ENCODE measurements around the gene MIOS. TPM values are rescaled to one million over a fixed set of nuclear protein-coding genes. Genes with fewer than 3 reads are reported as not detected.

MIOS gene
- total RNA-seq, 4 donors from 2014 or later = 8.4 to 41.9 (median 26.1) TPM

DNA sequence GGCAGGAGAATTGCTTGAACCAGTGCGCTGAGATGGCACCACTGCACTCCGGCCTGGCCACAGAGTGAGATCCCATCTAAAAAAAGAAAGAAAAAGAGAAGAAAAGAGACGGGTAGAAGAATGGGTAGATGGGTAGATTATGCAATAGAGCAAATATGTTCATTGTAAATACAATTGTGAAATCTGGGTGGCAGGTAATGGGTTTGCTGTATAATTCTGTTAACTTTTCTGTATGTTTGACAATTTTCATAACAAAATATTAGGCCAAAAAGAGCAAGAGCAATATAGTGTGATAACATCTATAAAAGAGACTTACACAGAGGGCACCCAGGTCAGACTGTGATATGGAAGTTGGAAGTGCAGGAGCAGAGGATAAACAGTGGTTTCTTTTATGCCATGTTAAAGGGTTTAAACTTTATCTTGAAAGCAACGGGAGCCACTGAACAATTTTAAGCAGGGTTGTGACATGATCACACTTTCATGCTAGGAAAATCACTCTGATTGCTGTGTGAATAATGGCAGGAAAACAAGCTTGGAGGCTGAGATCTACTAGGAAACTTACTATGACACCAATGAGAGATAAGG is 24.3 kb upstream of the MIOS start:
- DNase-seq = no peak
- Histone ChIP-seq H3K36me3 (no peaks in the 10 kb centered on the region), H3K4me3 (no peak overlapping the region), H3K4me1 (peaks cover 0 to 4% (median 0%) of the 10 kb centered on the region in 4 donors), H3K27ac (no peak overlapping the region), H3K9me3 (no peaks in the 10 kb centered on the region), H3K27me3 (no peaks in the 10 kb centered on the region)
- in situ Hi-C loops (cut with MboI; ENCODE audit: low pct_ligation_motif_present in 1 of 4, low pct_unique_long_range_greater_than_20kb in 1 of 4, low sequenced_read_pairs in 3 of 4) = loop anchor here in 2 of 4 donors (5.0 kb wide), 2 partner anchors 115 to 440 kb away; no protein-coding TSS in a partner anchor
- intact Hi-C loops (cut with DNase I; ENCODE audit: low total_unique reads) = no loop called here
- 61 to 68% methylated on average over 4 of the region's 4 CpGs for WGBS, 2 donors (ENCODE audit: low coverage in 1 of 2)
- TF ChIP-seq, protein P1, sequence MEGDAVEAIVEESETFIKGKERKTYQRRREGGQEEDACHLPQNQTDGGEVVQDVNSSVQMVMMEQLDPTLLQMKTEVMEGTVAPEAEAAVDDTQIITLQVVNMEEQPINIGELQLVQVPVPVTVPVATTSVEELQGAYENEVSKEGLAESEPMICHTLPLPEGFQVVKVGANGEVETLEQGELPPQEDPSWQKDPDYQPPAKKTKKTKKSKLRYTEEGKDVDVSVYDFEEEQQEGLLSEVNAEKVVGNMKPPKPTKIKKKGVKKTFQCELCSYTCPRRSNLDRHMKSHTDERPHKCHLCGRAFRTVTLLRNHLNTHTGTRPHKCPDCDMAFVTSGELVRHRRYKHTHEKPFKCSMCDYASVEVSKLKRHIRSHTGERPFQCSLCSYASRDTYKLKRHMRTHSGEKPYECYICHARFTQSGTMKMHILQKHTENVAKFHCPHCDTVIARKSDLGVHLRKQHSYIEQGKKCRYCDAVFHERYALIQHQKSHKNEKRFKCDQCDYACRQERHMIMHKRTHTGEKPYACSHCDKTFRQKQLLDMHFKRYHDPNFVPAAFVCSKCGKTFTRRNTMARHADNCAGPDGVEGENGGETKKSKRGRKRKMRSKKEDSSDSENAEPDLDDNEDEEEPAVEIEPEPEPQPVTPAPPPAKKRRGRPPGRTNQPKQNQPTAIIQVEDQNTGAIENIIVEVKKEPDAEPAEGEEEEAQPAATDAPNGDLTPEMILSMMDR (IDR thresholded peaks at IDR 0.05) = no peak
- TF ChIP-seq EP300 (IDR thresholded peaks at IDR 0.05; ENCODE audit: low read depth) (no peak), POLR2AphosphoS5 (IDR thresholded peaks at IDR 0.05) (no peak), POLR2A (IDR thresholded peaks at IDR 0.05) (no peak)

DNA sequence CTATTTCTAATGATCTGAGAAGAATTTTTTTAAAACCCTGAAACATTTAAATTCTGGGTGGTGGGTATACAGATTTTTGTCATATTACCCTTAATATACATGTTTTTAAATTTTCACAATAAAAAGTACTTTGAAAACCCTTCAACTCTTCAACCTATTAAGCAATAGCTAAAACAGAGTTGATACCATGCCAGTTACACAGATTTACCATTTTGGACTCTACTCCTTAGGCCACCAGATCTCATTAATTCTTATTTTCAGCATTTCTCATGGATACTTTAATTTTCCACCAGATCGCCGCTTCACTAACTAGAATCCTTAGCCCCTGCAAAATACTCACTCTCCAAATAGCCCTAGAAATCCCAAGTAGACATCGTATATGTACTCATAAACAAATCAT is 18.3 kb upstream of the MIOS start:
- no peaks in the 10 kb centered on the region for H3K27me3 ChIP-seq
- H3K36me3 ChIP-seq = no peaks in the 10 kb centered on the region
- no peak overlapping the region for H3K27ac ChIP-seq
- H3K4me1 ChIP-seq = no peaks in the 10 kb centered on the region
- H3K9me3 ChIP-seq = no peaks in the 10 kb centered on the region
- intact Hi-C loops (cut with DNase I; ENCODE audit: low total_unique reads) (no loop called here), in situ Hi-C loops (cut with MboI; ENCODE audit: low pct_ligation_motif_present in 1 of 4, low pct_unique_long_range_greater_than_20kb in 1 of 4, low sequenced_read_pairs in 3 of 4) (no loop called here)
- no peak for DNase-seq
- WGBS, 2 donors (ENCODE audit: low coverage in 1 of 2) = 90 to 93% methylated on average over 3 of the region's 3 CpGs
- H3K4me3 ChIP-seq = no peak overlapping the region
- TF ChIP-seq POLR2A (IDR thresholded peaks at IDR 0.05) (no peak), POLR2AphosphoS5 (IDR thresholded peaks at IDR 0.05) (no peak), EP300 (IDR thresholded peaks at IDR 0.05; ENCODE audit: low read depth) (no peak)
- TF ChIP-seq, protein P1 (IDR thresholded peaks at IDR 0.05) = no peak

DNA sequence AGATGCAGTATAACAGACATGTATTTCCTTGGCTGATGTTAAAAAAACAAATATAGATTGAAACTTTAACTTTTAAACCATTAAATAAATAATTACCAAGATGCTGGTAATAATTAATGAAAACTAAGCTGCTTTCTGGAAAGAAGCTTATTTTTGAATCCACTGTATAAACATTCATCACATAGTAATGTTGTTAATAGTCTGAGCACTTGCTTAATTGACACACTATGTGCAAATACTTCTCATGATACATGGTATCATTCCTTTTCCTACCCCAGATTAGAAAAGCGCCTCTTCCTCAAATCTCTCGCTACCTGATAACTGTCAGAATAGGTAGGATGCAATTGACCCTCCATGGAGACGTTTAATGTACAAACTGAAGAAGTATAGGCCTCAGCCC is 16.0 kb upstream of the MIOS start:
- TF ChIP-seq POLR2A (IDR thresholded peaks at IDR 0.05) (no peak), POLR2AphosphoS5 (IDR thresholded peaks at IDR 0.05) (no peak), EP300 (IDR thresholded peaks at IDR 0.05; ENCODE audit: low read depth) (no peak)
- TF ChIP-seq, protein P1 (IDR thresholded peaks at IDR 0.05) = no peak
- Histone ChIP-seq H3K4me1 (no peaks in the 10 kb centered on the region), H3K9me3 (no peaks in the 10 kb centered on the region), H3K36me3 (no peaks in the 10 kb centered on the region), H3K4me3 (no peak overlapping the region), H3K27ac (no peak overlapping the region), H3K27me3 (no peaks in the 10 kb centered on the region)
- intact Hi-C loops (cut with DNase I; ENCODE audit: low total_unique reads) (no loop called here), in situ Hi-C loops (cut with MboI; ENCODE audit: low pct_ligation_motif_present in 1 of 4, low pct_unique_long_range_greater_than_20kb in 1 of 4, low sequenced_read_pairs in 3 of 4) (loop anchor here in 1 of 4 donors (10.0 kb wide), 1 partner anchor 436 kb away; no protein-coding TSS in a partner anchor)
- WGBS, 2 donors (ENCODE audit: low coverage in 1 of 2) = 92 to 96% methylated on average over 3 of the region's 3 CpGs
- DNase-seq = no peak

DNA sequence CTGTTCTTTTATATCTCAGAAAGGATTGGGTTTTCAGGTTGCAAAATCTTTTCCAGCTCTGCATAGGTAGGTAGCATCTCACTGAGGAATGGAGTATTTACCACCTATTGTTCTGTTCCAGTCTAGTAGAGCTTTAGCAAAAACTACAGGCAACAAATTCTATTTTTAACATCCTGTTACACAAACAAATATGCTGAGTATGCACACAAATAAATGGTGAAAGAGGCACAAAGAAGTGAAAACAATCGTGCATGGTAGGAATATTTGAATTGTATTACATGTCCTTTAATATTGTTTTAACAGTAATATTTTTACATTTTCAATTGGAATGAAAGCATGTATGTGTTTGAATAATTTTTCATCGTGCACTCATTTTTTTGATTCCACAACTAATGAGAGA is 14.5 kb upstream of the MIOS start:
- H3K27me3 ChIP-seq = no peaks in the 10 kb centered on the region
- H3K27ac ChIP-seq = no peak overlapping the region
- H3K4me3 ChIP-seq = no peak overlapping the region
- intact Hi-C loops (cut with DNase I; ENCODE audit: low total_unique reads) (no loop called here), in situ Hi-C loops (cut with MboI; ENCODE audit: low pct_ligation_motif_present in 1 of 4, low pct_unique_long_range_greater_than_20kb in 1 of 4, low sequenced_read_pairs in 3 of 4) (loop anchor here in 1 of 4 donors (10.0 kb wide), 1 partner anchor 437 kb away; no protein-coding TSS in a partner anchor)
- TF ChIP-seq POLR2A (IDR thresholded peaks at IDR 0.05) = no peak
- no peak for TF ChIP-seq POLR2AphosphoS5 (IDR thresholded peaks at IDR 0.05)
- no peak for DNase-seq
- no peaks in the 10 kb centered on the region for H3K9me3 ChIP-seq
- 69 to 85% methylated on average over 2 of the region's 2 CpGs for WGBS, 2 donors (ENCODE audit: low coverage in 1 of 2)
- no peaks in the 10 kb centered on the region for H3K36me3 ChIP-seq
- H3K4me1 ChIP-seq = no peaks in the 10 kb centered on the region
